HUES6 (cell line): ENCODE results near the gene NMNAT3.
A peak's percentile ranks its signal among the peaks of the same experiment; 100 is the strongest.

ENCODE experiments used
- H3K27ac ChIP-seq: 2 replicates; pipeline ENCODE4 v1.7.0; 2013; ENCODE audit warnings: low read depth, mild to moderate bottlenecking, low read length, inconsistent platforms
- H3K27me3 ChIP-seq: 2 replicates; pipeline ENCODE4 v1.6.1; 2013; ENCODE audit warnings: low read length; ENCODE audit not compliant: control insufficient read depth, insufficient read depth
- H3K36me3 ChIP-seq: 2 replicates; pipeline ENCODE4 v1.6.1; 2013; ENCODE audit warnings: low read length; ENCODE audit not compliant: control insufficient read depth, insufficient read depth
- H3K4me1 ChIP-seq: 2 replicates; pipeline ENCODE4 v1.6.1; 2013; ENCODE audit warnings: low read length; ENCODE audit not compliant: control insufficient read depth, insufficient read depth
- H3K4me3 ChIP-seq: 2 replicates; pipeline ENCODE4 v1.5.1; 2013; ENCODE audit warnings: low read depth, low read length
- H3K9ac ChIP-seq: one replicate; pipeline ENCODE4 v1.6.1; 2013; ENCODE audit warnings: mild to moderate bottlenecking, low read length
- H3K9me3 ChIP-seq: 2 replicates; pipeline ENCODE4 v1.6.1; 2013; ENCODE audit warnings: low read depth, low read length; ENCODE audit not compliant: control insufficient read depth, insufficient read depth

Gene NMNAT3

DNA sequence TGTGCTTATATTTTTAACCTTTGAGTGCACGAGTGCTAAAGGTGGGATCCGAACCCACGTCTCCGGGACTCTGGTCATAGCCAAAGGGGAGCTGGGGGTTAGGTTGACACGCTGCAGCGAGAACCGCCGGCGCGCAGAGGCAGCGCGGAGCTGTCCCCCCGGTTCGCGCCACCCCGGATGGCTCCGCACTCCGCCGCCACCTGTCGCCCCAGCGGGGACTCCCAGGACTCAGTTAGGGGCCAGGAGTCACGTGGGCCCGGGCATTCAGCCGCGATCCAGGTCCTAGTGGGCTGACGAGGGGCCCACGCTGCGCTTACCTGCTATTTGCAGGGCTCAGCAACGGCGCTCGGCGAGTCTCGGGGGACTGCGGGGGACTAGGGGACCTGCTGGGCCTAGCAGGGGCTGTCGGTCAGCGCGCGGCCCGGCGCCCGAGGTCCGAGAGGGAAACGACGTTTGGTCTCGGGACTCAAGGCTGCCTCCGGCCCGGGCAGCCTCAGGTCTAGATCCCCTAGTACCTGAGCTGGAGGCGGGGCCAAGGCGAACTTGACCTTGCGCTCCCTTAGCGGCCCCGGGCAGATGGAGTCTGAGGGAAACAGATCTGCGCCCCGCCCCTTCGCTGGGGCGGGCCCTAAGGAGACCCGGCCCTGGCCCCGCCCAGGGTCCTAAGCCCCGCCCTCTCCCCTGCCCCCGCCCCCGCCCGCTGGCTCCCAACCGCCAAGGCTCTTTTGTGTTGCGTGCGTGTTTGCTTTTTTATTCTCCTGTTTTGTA, at the start of gene NMNAT3:
Gene NMNAT3 (minus strand): TSS at position 585 of the 768 bp plus-strand sequence. CDS start 50,248 bp downstream, outside the sequence.
- Histone ChIP-seq H3K27ac (no peak within 1 kb of the TSS), H3K9me3 (no peaks in the 10 kb centered on the region), H3K4me3 (peak within 1 kb of the TSS; percentile 64), H3K4me1 (peaks cover 21% of the 10 kb centered on the region), H3K36me3 (no peaks in the 10 kb centered on the region), H3K9ac (peak within 1 kb of the TSS; percentile 28), H3K27me3 (peaks cover 43% of the 10 kb centered on the region)

DNA sequence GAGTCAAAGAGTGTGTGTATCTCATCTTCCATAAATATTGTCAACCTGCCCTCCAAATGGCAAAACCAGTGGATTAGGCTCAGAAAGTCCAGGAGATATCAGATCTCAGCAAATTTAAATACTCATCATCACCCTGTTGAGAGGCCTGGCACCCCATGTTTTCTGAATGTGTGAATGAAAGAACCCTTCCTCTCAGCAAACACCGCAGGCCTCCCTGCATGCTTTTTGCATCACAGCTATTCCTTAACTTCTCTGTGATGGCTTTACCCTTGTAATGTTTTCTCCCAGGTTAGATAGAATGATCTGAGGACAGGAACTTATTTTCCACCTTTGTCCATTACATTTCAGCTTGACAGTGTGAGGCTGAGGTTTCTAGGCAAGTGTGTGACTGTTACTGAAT, 43.6 kb upstream of the NMNAT3 start:
- H3K27ac ChIP-seq = no peak overlapping the region
- no peaks in the 10 kb centered on the region for H3K36me3 ChIP-seq
- no peak overlapping the region for H3K4me3 ChIP-seq
- peaks cover 13% of the 10 kb centered on the region for H3K4me1 ChIP-seq
- no peaks in the 10 kb centered on the region; the same call in 1 of the 2 replicates for H3K27me3 ChIP-seq
- no peak overlapping the region for H3K9ac ChIP-seq
- H3K9me3 ChIP-seq = no peaks in the 10 kb centered on the region

DNA sequence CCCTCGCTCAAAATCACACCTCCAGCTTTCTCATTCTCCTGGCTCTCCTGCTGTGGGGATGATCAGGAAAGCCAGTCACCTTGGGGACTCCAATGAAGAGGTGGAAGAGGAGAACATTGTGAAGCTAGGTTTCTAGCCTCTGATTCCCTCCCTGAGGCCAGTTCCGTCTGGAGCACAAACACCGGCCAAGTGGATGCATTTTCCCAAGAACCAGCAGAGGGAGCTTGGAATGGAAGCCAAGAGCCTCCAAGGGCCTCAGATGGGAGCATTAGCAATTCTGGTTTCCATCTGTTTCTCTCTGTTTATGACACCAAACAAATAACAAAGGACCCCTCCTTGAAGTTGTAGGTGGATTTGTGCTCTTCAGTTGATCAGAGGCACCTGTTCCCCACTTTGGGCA, 40.6 kb upstream of the NMNAT3 start:
- no peaks in the 10 kb centered on the region; the same call in 1 of the 2 replicates for H3K27me3 ChIP-seq
- H3K4me1 ChIP-seq = peaks cover 13% of the 10 kb centered on the region
- H3K36me3 ChIP-seq = no peaks in the 10 kb centered on the region
- no peak overlapping the region for H3K4me3 ChIP-seq
- H3K9me3 ChIP-seq = no peaks in the 10 kb centered on the region
- H3K9ac ChIP-seq = no peak overlapping the region
- H3K27ac ChIP-seq = no peak overlapping the region

DNA sequence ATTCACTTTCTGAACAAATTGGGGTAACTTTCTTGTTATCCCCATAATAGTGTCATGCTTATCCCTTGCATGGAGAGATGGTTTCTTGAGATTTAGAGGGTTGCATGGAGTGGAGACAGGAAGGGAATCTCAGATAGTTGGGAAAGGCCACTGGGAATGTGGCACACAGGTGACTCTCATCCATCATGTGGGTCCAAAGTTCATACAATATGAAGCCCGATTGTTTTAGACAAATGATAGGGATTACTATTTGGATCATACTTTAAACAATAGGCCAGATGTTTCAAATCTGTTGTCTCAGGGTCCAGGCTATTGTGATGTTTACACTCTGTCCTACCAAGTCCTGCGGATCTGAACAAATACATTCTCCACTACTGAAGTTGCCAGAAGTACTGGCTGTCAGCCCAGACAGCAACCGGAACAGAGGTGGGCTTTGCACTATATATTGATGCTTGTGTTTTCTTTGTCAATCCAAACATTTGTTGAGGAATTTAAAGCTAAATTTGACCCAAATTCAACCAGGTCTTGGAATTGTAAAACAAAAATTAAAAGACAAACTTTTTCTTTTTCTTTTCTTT, 39.2 kb upstream of the NMNAT3 start:
- no peaks in the 10 kb centered on the region; the same call in 1 of the 2 replicates for H3K27me3 ChIP-seq
- H3K4me1 ChIP-seq = peaks cover 11% of the 10 kb centered on the region
- no peaks in the 10 kb centered on the region for H3K36me3 ChIP-seq
- H3K9ac ChIP-seq = no peak overlapping the region
- no peak overlapping the region for H3K27ac ChIP-seq
- no peaks in the 10 kb centered on the region for H3K9me3 ChIP-seq
- H3K4me3 ChIP-seq = no peak overlapping the region

DNA sequence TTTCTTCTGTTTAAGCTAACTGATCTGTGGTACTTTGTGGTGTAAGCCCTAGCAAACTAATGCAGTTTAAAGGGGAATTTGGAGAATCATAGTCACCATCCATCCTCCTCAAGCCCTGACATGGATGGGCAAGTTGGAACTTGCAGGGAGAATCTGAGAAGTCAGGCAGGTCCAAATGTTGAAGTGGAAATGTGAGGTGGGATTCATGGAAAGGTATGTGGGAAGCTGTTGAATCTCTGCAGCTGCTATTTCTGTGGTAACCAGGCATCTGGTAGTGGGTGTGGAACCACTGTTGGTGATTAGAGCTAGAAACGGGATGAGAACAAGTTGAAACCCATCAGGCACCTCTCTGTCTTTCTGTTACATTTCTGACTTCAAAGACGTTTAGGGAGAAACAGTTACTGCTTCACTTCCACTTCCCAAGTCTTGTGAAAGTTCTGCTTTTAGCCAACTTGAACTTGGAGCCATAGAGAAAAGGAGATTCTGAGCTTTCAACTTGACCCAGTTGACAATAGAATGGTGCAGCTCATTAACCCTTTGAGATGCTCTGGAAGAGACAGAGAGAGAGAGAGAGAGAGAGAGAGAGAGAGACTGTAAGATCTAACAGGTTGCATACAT, 38.1 kb upstream of the NMNAT3 start:
- Histone ChIP-seq H3K27ac (no peak overlapping the region), H3K36me3 (no peaks in the 10 kb centered on the region), H3K9me3 (no peaks in the 10 kb centered on the region), H3K4me3 (no peak overlapping the region), H3K27me3 (no peaks in the 10 kb centered on the region; the same call in 1 of the 2 replicates), H3K9ac (no peak overlapping the region), H3K4me1 (0 out of 2 replicates have a peak, but pooled peaks cover 5% of the 10 kb centered on the region)

DNA sequence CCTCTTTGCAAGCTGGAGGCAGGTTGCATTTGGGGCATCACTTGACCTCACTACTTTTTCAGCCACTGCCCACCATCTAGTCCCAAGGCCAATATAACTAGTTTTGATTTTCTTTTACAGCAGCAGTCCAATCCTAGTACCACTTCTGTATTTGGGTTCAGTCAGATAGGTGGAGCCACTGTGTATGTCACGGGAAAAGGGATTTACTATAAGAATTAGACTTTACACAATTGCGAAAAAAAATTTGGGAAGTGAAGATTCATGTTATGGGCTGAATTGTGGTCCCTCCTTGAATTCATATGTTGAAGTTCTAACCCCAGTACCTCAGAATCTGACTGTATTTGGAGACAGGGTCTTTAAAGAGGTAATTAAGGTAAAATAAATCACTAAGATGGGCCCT, 37.4 kb upstream of the NMNAT3 start:
- no peak overlapping the region for H3K4me3 ChIP-seq
- H3K27me3 ChIP-seq = no peaks in the 10 kb centered on the region; the same call in 1 of the 2 replicates
- H3K4me1 ChIP-seq = 0 out of 2 replicates have a peak, but pooled peaks cover 3% of the 10 kb centered on the region
- H3K27ac ChIP-seq = no peak overlapping the region
- H3K9ac ChIP-seq = no peak overlapping the region
- no peaks in the 10 kb centered on the region for H3K36me3 ChIP-seq
- H3K9me3 ChIP-seq = no peaks in the 10 kb centered on the region

DNA sequence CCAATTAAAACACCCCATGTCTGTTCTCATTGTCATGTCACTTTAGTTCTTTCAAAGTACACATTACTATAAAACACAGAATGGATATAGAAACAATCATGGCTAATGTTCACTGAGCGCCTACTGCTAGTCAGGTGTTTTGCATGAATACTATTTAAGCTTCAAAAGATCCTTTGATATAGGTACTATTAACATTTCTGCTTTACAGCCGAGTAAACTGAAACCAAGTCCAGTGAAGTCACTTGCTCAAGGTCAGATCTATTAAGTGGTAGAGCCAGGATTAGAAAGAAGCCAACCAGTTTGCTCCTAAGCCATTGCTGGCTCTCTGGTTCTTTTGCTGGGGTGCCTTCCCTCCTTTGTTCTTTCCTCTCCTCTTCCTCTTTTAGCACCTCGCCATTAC, 32.4 kb upstream of the NMNAT3 start:
- no peaks in the 10 kb centered on the region for H3K9me3 ChIP-seq
- no peak overlapping the region for H3K27ac ChIP-seq
- no peaks in the 10 kb centered on the region for H3K36me3 ChIP-seq
- H3K4me1 ChIP-seq = no peaks in the 10 kb centered on the region
- no peak overlapping the region for H3K4me3 ChIP-seq
- H3K9ac ChIP-seq = no peak overlapping the region
- no peaks in the 10 kb centered on the region for H3K27me3 ChIP-seq

DNA sequence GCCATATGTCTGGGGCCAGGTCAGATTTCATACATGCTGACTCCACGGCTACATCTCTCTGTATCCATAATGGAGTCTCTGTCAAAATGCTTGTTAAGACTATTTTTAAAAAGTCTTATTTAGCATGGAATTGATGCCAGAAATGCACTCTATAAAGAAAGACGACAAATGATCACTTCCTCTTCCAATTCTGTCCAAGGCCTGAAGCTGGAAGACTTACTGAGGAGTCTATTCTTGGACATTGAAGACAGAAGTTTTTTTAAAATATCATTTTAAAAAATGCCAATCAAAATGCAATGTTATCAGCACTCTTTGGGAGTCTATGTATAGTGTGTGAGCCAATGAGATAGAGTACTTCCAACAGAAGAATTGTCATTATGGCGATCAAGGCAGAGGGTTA, 27.9 kb upstream of the NMNAT3 start:
- Histone ChIP-seq H3K4me3 (no peak overlapping the region), H3K27ac (no peak overlapping the region), H3K4me1 (no peaks in the 10 kb centered on the region), H3K36me3 (no peaks in the 10 kb centered on the region), H3K27me3 (peaks cover 4% of the 10 kb centered on the region; the same call in 1 of the 2 replicates), H3K9ac (no peak overlapping the region), H3K9me3 (no peaks in the 10 kb centered on the region)

DNA sequence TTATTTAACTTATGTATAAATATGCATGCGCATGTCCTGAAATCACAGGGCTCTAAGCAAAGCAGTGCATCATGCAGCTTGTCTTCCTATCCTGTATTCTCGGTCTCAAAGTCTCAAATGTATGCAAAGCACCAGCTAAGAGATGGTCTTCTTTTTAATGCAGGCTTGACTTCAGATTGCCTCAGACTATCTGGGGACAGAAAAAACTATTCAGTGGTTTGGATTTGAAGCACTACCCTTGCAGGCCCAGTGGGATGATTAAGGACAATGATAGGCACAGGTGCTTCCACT, 18.5 kb upstream of the NMNAT3 start:
- no peaks in the 10 kb centered on the region for H3K36me3 ChIP-seq
- no peak overlapping the region for H3K27ac ChIP-seq
- no peaks in the 10 kb centered on the region for H3K27me3 ChIP-seq
- H3K9ac ChIP-seq = no peak overlapping the region
- no peaks in the 10 kb centered on the region for H3K9me3 ChIP-seq
- no peak overlapping the region for H3K4me3 ChIP-seq
- peaks cover 5% of the 10 kb centered on the region; the same call in 1 of the 2 replicates for H3K4me1 ChIP-seq

DNA sequence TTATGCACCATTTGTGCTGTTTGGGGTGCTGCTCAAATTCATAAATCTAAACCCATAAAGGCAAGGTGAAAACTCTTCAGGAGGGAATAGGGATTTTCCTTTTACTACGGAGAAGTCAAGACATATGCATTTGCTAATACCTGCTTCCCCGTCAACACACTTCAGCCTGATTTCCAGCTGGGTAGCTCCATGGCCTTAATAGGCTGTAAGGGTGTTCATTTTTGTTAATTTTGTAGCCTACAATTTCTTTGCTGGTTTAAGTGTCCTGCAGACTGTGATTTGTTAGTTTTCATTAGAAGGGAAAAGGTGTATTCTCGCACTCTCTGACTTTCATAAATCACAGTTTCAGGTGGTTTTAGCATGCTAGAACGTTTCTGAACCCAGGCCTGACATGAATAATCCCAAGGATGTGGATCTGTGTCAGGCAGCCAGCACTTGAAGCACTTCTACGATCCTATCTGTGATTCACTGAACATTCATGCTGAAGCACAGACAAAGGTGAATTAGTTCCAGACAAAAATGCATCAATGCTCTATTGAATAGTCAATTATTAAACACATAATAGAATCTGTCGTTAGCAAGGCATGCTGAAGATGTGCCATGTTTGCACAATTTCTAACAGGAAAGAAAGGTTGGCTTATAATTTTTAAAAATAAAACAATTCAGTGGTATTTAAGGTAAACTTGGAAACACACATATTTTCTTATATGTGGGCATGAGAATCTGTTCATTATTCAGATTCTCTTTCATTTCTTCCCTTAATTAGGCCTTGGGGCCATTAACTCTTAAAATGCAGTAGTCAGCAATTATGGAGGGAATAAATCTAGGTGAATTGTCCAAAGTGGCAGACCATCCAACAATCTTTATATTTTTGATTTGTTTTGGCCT, 17.9 kb upstream of the NMNAT3 start:
- H3K4me1 ChIP-seq = peaks cover 5% of the 10 kb centered on the region; the same call in 1 of the 2 replicates
- H3K9ac ChIP-seq = no peak overlapping the region
- H3K36me3 ChIP-seq = no peaks in the 10 kb centered on the region
- no peak overlapping the region for H3K27ac ChIP-seq
- no peaks in the 10 kb centered on the region for H3K27me3 ChIP-seq
- no peaks in the 10 kb centered on the region for H3K9me3 ChIP-seq
- no peak overlapping the region for H3K4me3 ChIP-seq
